Hematopoietic multipotent progenitor cell treated with erythropoietin and hydrocortisone succinate and interleukin-3 and kit ligand, for 15 days (in vitro differentiated cells): Measurements from ENCODE around the gene TNNI2.

Source experiments
- DNase-seq: peaks from one replicate; pipeline ENCODE4 v3.0.0-alpha.2; 2015; ENCODE audit warnings: low spot score

TNNI2 gene

DNA sequence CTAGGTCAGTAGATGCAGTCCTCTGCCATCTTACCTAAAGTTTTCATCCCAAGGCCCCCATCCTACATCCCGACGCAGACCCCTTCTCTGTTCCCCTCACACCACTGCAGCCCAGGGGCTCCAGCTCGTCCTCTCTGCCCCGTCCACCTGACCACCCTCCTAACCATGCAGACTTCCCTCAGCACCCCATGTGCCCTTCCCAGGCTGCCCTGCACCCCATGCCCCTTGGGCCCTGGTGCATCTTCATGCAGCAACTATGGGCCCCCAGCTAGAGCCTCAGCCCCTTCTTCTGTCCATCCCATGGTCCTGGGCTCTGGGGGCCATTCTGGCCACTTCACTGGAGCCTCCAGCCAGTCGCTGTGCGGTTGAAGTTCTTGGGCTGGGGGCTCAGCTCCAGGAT, 50.0 kb downstream of the TNNI2 start:
- DNase-seq: no peak

DNA sequence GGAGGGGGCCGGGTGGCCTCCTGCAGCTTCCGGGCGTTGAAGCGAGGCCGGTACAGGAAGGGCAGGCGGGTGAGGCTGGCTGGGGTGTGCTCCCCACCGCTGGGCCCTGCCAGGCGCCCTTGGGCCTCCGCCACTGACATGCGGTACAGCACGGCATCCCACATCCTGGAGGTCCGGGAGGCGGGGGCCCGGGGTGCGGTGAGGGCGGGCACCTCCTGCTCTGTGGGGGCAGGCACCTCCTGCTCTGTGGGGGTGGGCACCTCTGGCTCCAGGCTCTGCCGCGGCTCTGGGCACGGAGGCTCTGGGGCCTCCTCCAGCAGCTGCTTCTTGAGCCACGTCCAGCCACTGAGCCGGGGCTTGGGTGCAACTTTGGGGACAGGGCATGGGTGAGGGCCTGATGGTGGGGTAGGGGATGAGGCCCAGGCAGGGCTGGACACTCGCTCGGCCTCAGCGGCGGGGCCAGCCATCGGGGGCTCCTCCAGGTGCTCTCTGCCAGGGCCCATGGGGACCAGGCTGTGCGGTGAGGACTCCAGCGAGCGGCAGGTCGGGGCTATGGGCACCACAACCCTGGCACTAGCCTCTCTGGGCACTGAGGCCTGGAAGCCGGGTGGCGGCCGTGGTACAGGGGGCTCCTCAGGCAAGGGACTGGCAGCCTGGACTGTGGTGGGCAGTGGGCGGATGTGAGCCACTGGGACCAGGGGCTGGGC, 50.6 kb downstream of the TNNI2 start:
- DNase-seq: no peak

DNA sequence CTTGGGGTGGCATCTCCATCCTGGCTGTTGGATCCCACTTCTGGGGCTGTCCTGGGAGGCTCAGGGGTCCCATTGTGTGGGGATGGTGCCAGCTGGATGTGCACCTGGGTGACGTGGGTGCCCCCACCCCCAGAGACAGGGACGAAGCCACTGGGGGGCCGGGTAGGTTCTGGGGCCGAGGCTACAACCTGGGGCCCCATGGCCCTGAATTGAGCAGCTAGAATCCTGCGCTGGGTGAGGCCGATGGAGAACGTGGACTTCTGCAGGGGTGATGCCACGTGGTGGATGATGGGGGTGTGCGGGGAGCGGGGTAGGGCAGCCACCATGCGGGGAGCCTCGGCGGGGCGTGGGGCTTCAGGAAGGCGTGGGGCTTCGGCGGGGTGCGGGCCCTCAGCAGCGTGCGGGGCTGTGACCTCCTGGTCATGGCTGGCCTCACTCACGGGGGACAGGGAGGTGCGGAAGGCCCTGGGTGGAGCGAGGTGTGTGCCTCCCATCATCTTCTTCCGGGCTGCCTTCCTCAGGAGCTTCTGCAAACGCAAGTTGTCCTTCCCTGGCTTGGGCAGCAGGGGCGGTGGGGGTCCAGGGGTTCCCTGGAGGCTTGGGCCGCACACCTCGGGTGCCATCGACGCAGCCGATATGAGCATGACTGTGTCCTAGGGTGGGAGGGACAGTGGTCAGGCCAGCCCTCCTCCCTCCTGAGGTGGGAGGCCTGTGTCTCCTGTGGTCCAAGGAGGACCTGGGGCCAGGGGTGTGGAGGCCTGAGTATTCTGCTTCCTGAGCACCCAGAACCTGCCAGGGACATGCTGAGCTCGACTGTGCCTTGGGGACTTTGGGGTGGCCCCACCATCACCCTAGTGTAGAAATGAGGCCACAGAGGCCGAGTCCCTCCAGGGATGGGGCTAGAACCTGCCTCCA, 51.4 kb downstream of the TNNI2 start:
- DNase-seq: no peak
